Suprapubic skin (tissue), 4 donors: Measurements from ENCODE around the gene SS18L1.

Source experiments
- EP300 ChIP-seq: sonication (generic); formaldehyde crosslinking; IDR thresholded peaks from one replicate; pipeline ENCODE4 v1.6.1; 2017; ENCODE audit warnings: antibody characterized with exemption
- POLR2A ChIP-seq, 2 donors: fragments of 450-650 bp; IDR thresholded peaks; one replicate each; pipeline ENCODE4 v1.6.1; 2017; ENCODE audit warnings: antibody characterized with exemption in 2 of 2, mild to moderate bottlenecking in 2 of 2, moderate library complexity in 2 of 2
- POLR2AphosphoS5 ChIP-seq, 3 donors: sonication (generic); formaldehyde crosslinking; IDR thresholded peaks; one replicate each; pipeline ENCODE4 v1.6.1; 2017; ENCODE audit warnings: antibody characterized with exemption in 3 of 3
- TF ChIP-seq, protein P1 (sequence below), 2 donors: fragments of 200-600 bp in 1 of 2; fragments of 450-650 bp in 1 of 2; sonication (generic) in 1 of 2; IDR thresholded peaks; one replicate each; pipeline ENCODE4 v1.5.1; 2016 to 2019; ENCODE audit warnings: antibody characterized with exemption in 2 of 2, mild to moderate bottlenecking in 1 of 2, moderate library complexity in 1 of 2

DNA sequence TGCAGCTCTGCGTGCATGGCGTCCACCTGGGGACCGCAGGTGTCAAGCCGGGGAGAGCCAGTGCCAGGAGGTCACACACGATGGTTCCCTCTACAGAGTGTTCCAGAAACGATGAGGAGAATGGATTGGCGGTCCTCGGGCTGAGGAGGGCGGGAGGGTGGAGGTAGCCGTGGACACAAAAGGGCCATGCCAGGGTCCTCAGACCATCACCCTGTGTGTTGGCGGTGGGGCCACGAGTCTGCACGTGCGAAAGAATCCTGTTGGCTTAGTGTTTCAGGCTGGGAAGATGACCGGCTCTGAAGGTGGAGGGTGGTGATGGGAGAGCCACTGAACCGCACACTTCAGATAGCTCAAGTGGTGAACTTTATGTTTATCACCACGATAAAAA, 62.8 kb downstream of the SS18L1 start:
- TF ChIP-seq, protein P1, sequence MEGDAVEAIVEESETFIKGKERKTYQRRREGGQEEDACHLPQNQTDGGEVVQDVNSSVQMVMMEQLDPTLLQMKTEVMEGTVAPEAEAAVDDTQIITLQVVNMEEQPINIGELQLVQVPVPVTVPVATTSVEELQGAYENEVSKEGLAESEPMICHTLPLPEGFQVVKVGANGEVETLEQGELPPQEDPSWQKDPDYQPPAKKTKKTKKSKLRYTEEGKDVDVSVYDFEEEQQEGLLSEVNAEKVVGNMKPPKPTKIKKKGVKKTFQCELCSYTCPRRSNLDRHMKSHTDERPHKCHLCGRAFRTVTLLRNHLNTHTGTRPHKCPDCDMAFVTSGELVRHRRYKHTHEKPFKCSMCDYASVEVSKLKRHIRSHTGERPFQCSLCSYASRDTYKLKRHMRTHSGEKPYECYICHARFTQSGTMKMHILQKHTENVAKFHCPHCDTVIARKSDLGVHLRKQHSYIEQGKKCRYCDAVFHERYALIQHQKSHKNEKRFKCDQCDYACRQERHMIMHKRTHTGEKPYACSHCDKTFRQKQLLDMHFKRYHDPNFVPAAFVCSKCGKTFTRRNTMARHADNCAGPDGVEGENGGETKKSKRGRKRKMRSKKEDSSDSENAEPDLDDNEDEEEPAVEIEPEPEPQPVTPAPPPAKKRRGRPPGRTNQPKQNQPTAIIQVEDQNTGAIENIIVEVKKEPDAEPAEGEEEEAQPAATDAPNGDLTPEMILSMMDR (IDR thresholded peaks at IDR 0.05): no peak
- TF ChIP-seq EP300: no peak
- no peak for TF ChIP-seq POLR2AphosphoS5 (IDR thresholded peaks at IDR 0.05)
- TF ChIP-seq POLR2A (IDR thresholded peaks at IDR 0.05): no peak
